Mesendoderm (in vitro differentiated cells): Measurements from ENCODE around the gene LAMTOR4.
A peak's percentile ranks its signal among the peaks of the same experiment; 100 is the strongest.
"Not testable (repeated sequence)": the region's sequence is repeated elsewhere in the genome, so short reads cannot be mapped to it uniquely, and the experiment has no call there.

ENCODE experiments used
- DNase-seq: peaks from one replicate; pipeline ENCODE4 v3.0.0; 2013
- H2AK5ac ChIP-seq: 2 replicates; pipeline ENCODE4 v1.6.1; 2013; ENCODE audit warnings: low read length, inconsistent platforms
- H2BK120ac ChIP-seq: 2 replicates; pipeline ENCODE4 v1.6.1; 2013; ENCODE audit warnings: low read depth, mild to moderate bottlenecking, low read length, moderate library complexity, mixed read lengths
- H2BK15ac ChIP-seq: replicated peaks from 2 replicates; pipeline ENCODE4 v1.6.1; 2013; ENCODE audit warnings: low read depth, mild to moderate bottlenecking, moderate library complexity
- H2BK5ac ChIP-seq: 2 replicates; pipeline ENCODE4 v1.6.1; 2013; ENCODE audit warnings: low read length, inconsistent platforms
- H3K18ac ChIP-seq: 2 replicates; pipeline ENCODE4 v1.6.1; 2013; ENCODE audit warnings: mild to moderate bottlenecking, low read length, mixed read lengths
- H3K23ac ChIP-seq: one replicate; pipeline ENCODE4 v1.6.1; 2013; ENCODE audit warnings: low read length
- H3K27ac ChIP-seq: 2 replicates; pipeline ENCODE4 v1.5.1; 2013; ENCODE audit warnings: low read depth, mild to moderate bottlenecking, inconsistent platforms, low read length, moderate library complexity
- H3K27me3 ChIP-seq: 2 replicates; pipeline ENCODE4 v1.6.1; 2013; ENCODE audit warnings: low read length, control low read depth, mild to moderate bottlenecking, inconsistent platforms; ENCODE audit not compliant: insufficient read depth, poor library complexity
- H3K36me3 ChIP-seq: 2 replicates; pipeline ENCODE4 v1.6.1; 2013; ENCODE audit warnings: low read length, inconsistent platforms; ENCODE audit not compliant: control insufficient read depth, insufficient read depth
- H3K4ac ChIP-seq: one replicate; pipeline ENCODE4 v1.6.1; 2013; ENCODE audit warnings: low read depth, mild to moderate bottlenecking, low read length, moderate library complexity
- H3K4me1 ChIP-seq: 2 replicates; pipeline ENCODE4 v1.6.1; 2013; ENCODE audit warnings: low read depth, low read length, inconsistent platforms; ENCODE audit not compliant: control insufficient read depth
- H3K4me2 ChIP-seq: 2 replicates; pipeline ENCODE4 v1.6.1; 2013; ENCODE audit warnings: low read length
- H3K4me3 ChIP-seq: 2 replicates; pipeline ENCODE4 v1.5.1; 2013; ENCODE audit warnings: mild to moderate bottlenecking, low read length
- H3K56ac ChIP-seq: one replicate; pipeline ENCODE4 v1.6.1; 2013; ENCODE audit warnings: low read length
- H3K79me1 ChIP-seq: 2 replicates; pipeline ENCODE4 v1.6.1; 2013; ENCODE audit warnings: low read length, inconsistent platforms
- H3K79me2 ChIP-seq: 2 replicates; pipeline ENCODE4 v1.6.1; 2013; ENCODE audit warnings: mild to moderate bottlenecking, low read length; ENCODE audit not compliant: control insufficient read depth, insufficient read depth
- H3K9ac ChIP-seq: 2 replicates; pipeline ENCODE4 v1.6.1; 2013; ENCODE audit warnings: low read length, inconsistent platforms
- H4K5ac ChIP-seq: one replicate; pipeline ENCODE4 v1.6.1; 2013; ENCODE audit warnings: low read length
- H4K8ac ChIP-seq: one replicate; pipeline ENCODE4 v1.6.1; 2013; ENCODE audit warnings: low read depth, mild to moderate bottlenecking, control low read depth, low read length, moderate library complexity
- WGBS: extraction: QIAGEN DNeasy Blood & Tissue Kit; methylation state at CpG from one replicate; pipeline ENCODE4 v1.1.7; 2013; ENCODE audit warnings: low lambda C conversion rate, missing lambda C conversion rate; ENCODE audit not compliant: insufficient coverage; ENCODE audit errors: extremely low coverage; 5-methylcytosine and 5-hydroxymethylcytosine counted together

The LAMTOR4 gene

DNA sequence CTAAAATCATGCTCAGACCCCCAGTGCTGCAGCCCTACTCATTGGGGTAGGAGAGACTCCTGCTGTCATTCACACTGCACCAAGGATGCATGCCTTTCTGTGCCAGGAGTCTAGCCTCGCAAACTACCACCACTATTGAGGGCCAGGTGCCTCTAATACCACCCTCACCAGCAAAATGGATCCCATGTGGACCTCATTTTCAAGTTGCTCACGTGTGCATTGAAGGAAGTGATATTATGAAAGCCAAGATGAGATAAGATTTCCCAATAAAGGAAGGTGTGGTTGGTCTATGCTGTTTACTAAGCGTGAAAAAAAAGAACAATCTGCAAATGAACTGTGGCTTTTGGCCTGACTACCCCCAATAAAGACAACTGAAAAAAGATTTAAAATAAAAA is 7.2 kb upstream of the LAMTOR4 start:
- no peak overlapping the region for H3K23ac ChIP-seq
- DNase-seq, result no peak
- no peak overlapping the region for H2AK5ac ChIP-seq
- H3K36me3 ChIP-seq, result no peaks in the 10 kb centered on the region
- no peak overlapping the region for H4K5ac ChIP-seq
- H3K27me3 ChIP-seq, result no peaks in the 10 kb centered on the region
- no peak overlapping the region for H3K4me2 ChIP-seq
- no peak overlapping the region for H4K8ac ChIP-seq
- no peaks in the 10 kb centered on the region for H3K79me1 ChIP-seq
- no peak overlapping the region for H2BK5ac ChIP-seq
- H2BK15ac ChIP-seq, result no peak overlapping the region
- H3K18ac ChIP-seq, result no peak overlapping the region
- no peaks in the 10 kb centered on the region for H3K79me2 ChIP-seq
- no peaks in the 10 kb centered on the region for H3K4me1 ChIP-seq
- no peak overlapping the region for H2BK120ac ChIP-seq
- no peak overlapping the region for H3K27ac ChIP-seq
- H3K4me3 ChIP-seq, result no peak overlapping the region
- no peak overlapping the region for H3K4ac ChIP-seq
- no CpG with 5 or more reads among the region's 3 CpGs for WGBS
- no peak overlapping the region for H3K56ac ChIP-seq
- H3K9ac ChIP-seq, result no peak overlapping the region

DNA sequence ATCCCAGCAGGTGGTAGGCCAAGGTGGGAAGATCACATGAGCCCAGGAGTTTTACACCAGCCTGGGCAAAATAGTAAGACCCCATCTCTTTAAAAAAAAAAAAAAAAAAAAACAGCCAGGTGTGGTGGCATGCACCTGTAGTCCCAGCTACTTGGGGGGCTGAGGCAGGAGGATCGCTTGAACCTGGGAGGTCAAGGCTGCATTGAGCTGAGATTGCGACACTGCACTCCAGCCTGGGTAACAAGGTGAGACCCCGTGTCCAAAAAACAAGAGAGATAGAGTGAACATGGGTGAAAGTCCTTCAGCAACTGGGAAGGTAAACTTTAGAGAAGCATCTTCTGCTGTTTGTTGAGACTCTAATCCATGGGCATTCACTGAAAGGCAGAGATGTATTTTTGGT is 6.3 kb upstream of the LAMTOR4 start:
- H2BK5ac ChIP-seq, result no peak overlapping the region
- H3K4ac ChIP-seq, result no peak overlapping the region
- H3K9ac ChIP-seq, result no peak overlapping the region
- H3K23ac ChIP-seq, result no peak overlapping the region
- no peak overlapping the region for H2AK5ac ChIP-seq
- no CpG with 5 or more reads among the region's 3 CpGs for WGBS
- H3K79me2 ChIP-seq, result no peaks in the 10 kb centered on the region
- H4K8ac ChIP-seq, result no peak overlapping the region
- no peak for DNase-seq
- no peaks in the 10 kb centered on the region for H3K27me3 ChIP-seq
- no peak overlapping the region for H3K56ac ChIP-seq
- H2BK120ac ChIP-seq, result no peak overlapping the region
- no peaks in the 10 kb centered on the region for H3K36me3 ChIP-seq
- no peaks in the 10 kb centered on the region for H3K79me1 ChIP-seq
- H3K18ac ChIP-seq, result no peak overlapping the region
- H3K4me3 ChIP-seq, result no peak overlapping the region
- no peaks in the 10 kb centered on the region for H3K4me1 ChIP-seq
- no peak overlapping the region for H3K4me2 ChIP-seq
- H4K5ac ChIP-seq, result no peak overlapping the region
- H2BK15ac ChIP-seq, result no peak overlapping the region
- no peak overlapping the region for H3K27ac ChIP-seq

DNA sequence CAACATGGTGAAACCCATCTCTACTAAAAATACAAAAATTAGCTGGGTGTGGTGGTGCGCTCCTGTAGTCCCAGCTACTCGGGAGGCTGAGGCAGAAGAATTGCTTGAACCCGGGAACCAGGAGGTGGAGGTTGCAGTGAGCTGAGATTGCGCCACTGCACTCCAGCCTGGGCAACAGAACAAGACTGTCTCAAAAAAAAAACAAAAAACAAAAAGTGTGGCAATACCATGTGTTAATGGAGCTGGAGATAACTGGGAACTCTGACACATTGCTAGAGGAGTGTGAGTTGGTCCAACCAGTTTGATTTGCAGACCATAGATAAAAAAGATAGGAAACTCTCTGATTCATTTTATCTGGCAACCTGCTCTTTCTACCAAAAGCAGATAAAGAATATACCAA is 2.4 kb upstream of the LAMTOR4 start:
- not testable (repeated sequence) for H3K56ac ChIP-seq, H4K5ac ChIP-seq, H3K4me3 ChIP-seq, H3K36me3 ChIP-seq, H3K79me2 ChIP-seq, H3K4me1 ChIP-seq, H3K23ac ChIP-seq, H2BK5ac ChIP-seq, H2BK120ac ChIP-seq, H3K4ac ChIP-seq, H2AK5ac ChIP-seq, H3K18ac ChIP-seq, H3K79me1 ChIP-seq, H4K8ac ChIP-seq, H3K9ac ChIP-seq, H2BK15ac ChIP-seq, H3K27me3 ChIP-seq, H3K4me2 ChIP-seq, H3K27ac ChIP-seq
- no CpG with 5 or more reads among the region's 4 CpGs for WGBS
- DNase-seq, result peak; percentile 11

DNA sequence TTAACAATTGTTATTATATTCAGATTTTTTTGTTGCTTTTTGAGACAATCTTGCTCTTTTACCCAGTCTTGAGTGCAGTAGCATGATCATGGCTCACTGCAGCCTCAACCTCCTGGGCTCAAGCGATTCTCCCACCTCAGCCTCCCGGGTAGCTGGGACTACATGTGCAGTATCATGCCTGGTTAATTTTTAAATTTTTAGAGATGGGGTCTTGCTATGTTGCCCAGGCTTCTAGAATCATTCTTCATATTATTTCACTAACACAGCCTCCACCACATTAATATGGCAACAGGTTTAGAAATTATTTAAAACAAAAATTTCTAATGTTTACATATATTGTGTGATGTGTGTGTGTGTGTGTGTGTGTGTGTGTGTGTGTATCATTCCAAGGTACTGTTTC is 1.4 kb upstream of the LAMTOR4 start:
- Histone ChIP-seq H2BK15ac (no peak overlapping the region), H3K36me3 (no peaks in the 10 kb centered on the region), H2BK5ac (no peak overlapping the region)

DNA sequence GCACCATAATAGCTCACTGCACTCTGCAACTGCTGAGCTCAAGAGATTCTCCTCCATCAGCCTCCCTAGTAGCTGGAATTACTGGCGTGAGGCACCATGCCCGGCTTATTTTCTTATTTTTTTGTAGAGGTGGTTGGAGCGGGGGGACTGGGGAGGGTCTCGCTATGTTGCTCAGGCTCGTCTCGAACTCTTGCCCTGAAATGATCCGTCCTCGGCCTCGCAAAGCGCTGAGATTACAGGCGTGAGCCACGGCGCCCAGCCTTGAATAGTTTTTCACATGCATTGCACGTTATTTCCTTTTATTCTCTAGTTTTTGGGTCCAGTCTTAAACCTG is 526 bp upstream of the LAMTOR4 start:
- Histone ChIP-seq H4K8ac (peak overlapping the region; percentile 65), H2BK15ac (no peak overlapping the region), H3K4me2 (peak overlapping the region; percentile 62), H3K79me1 (peaks cover 3% of the 10 kb centered on the region), H2BK120ac (no peak overlapping the region), H2AK5ac (no peak overlapping the region), H2BK5ac (no peak overlapping the region), H3K23ac (no peak overlapping the region), H3K27ac (no peak overlapping the region), H3K27me3 (no peaks in the 10 kb centered on the region), H3K18ac (no peak overlapping the region), H3K79me2 (peaks cover 8% of the 10 kb centered on the region), H4K5ac (no peak overlapping the region), H3K4me1 (peaks cover 2% of the 10 kb centered on the region), H3K36me3 (no peaks in the 10 kb centered on the region), H3K4ac (no peak overlapping the region), H3K4me3 (no peak overlapping the region), H3K9ac (peak overlapping the region; percentile 76), H3K56ac (peak overlapping the region; percentile 86)
- no CpG with 5 or more reads among the region's 14 CpGs for WGBS
- no peak for DNase-seq

More for the DNA sequence above, 1.4 kb upstream of the LAMTOR4 start:
- Histone ChIP-seq H3K18ac (no peak overlapping the region), H3K23ac (no peak overlapping the region), H3K4me1 (peaks cover 2% of the 10 kb centered on the region), H3K9ac (no peak overlapping the region), H3K4me2 (no peak overlapping the region), H3K4ac (no peak overlapping the region), H3K79me1 (peaks cover 3% of the 10 kb centered on the region), H3K79me2 (peaks cover 8% of the 10 kb centered on the region), H3K27me3 (no peaks in the 10 kb centered on the region), H3K56ac (no peak overlapping the region), H2AK5ac (no peak overlapping the region), H3K4me3 (no peak overlapping the region), H4K8ac (no peak overlapping the region), H2BK120ac (no peak overlapping the region), H3K27ac (no peak overlapping the region), H4K5ac (no peak overlapping the region)
- WGBS, result no CpG with 5 or more reads among the region's 2 CpGs
- no peak for DNase-seq

DNA sequence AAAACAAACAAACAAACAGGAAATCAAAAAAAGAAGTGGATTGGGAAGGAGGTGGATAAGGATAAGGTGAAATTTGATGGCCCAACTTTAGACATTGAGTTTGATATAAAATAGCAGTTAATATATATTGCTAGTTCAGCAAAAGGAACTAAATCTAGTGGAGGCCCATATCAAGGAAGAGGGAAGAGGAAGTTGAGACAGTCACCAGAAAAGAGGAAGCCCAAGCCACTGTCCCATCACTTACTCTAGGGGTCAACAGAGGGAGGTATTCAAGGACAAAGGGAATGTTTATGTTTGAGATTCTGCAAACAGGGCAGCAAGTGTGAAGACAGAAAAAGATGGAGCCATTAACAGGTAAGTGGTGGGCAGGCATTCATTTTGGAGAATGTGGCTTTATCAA is 3.7 kb downstream of the LAMTOR4 start:
- H3K27me3 ChIP-seq, result no peaks in the 10 kb centered on the region
- H3K23ac ChIP-seq, result no peak overlapping the region
- no peak overlapping the region for H2BK5ac ChIP-seq
- peaks cover 8% of the 10 kb centered on the region for H3K79me2 ChIP-seq
- no peak overlapping the region for H4K5ac ChIP-seq
- peaks cover 15% of the 10 kb centered on the region for H3K79me1 ChIP-seq
- H3K4ac ChIP-seq, result no peak overlapping the region
- DNase-seq, result peak; percentile 15
- no peak overlapping the region for H3K56ac ChIP-seq
- no peak overlapping the region for H3K18ac ChIP-seq
- no peak overlapping the region for H3K4me3 ChIP-seq
- no peak overlapping the region for H3K4me2 ChIP-seq
- no peak overlapping the region for H4K8ac ChIP-seq
- H2BK15ac ChIP-seq, result no peak overlapping the region
- peaks cover 11% of the 10 kb centered on the region for H3K36me3 ChIP-seq
- H3K9ac ChIP-seq, result no peak overlapping the region
- H3K4me1 ChIP-seq, result peaks cover 10% of the 10 kb centered on the region
- H3K27ac ChIP-seq, result no peak overlapping the region
- no peak overlapping the region for H2BK120ac ChIP-seq
- H2AK5ac ChIP-seq, result no peak overlapping the region
